CD4-positive, alpha-beta T cell treated with Interferon alpha-2 for 1 hour (primary cell): ENCODE data around the gene CPNE9.

Source experiments
- DNase-seq, 2 donors: peaks; one replicate each; pipeline ENCODE4 v3.0.0-alpha.2; 2020 to 2022

Gene CPNE9

GRCh38 chr3:9716801-9717555 is 13.3 kb downstream of the CPNE9 start:
- no peak for DNase-seq

- DNase-seq = no peak
Observed at GRCh38 chr3:9717563-9717962, 13.9 kb downstream of the CPNE9 start.

- no peak for DNase-seq
Observed at GRCh38 chr3:9718118-9718517, 14.5 kb downstream of the CPNE9 start.

- no peak for DNase-seq
Observed at GRCh38 chr3:9721015-9721699, 17.5 kb downstream of the CPNE9 start.

- DNase-seq = no peak
Observed at GRCh38 chr3:9721700-9722060, 18.0 kb downstream of the CPNE9 start.

- DNase-seq = no peak
Observed at GRCh38 chr3:9725775-9726515, 22.3 kb downstream of the CPNE9 start.

- DNase-seq = peak; percentile 59 to 75
Observed at GRCh38 chr3:9727041-9727595, 23.5 kb downstream of the CPNE9 start.

- no peak for DNase-seq
Observed at GRCh38 chr3:9727743-9728142, 24.1 kb downstream of the CPNE9 start.

GRCh38 chr3:9729419-9729818 is 25.8 kb downstream of the CPNE9 start:
- DNase-seq = no peak

GRCh38 chr3:9730657-9731205 is 27.1 kb downstream of the CPNE9 start:
- no peak for DNase-seq

- DNase-seq = peak; percentile 100
Observed at GRCh38 chr3:9731206-9732079, 27.8 kb downstream of the CPNE9 start, which contains the start of gene BRPF1. Gene BRPF1, plus strand, starts transcription at chr3:9731735. Its CDS starts 2,406 bp downstream, at chr3:9734141.

GRCh38 chr3:9732080-9732739 is 28.6 kb downstream of the CPNE9 start:
- DNase-seq = peak; percentile 32 to 64

- no peak for DNase-seq
Observed at GRCh38 chr3:9732740-9733115, 29.1 kb downstream of the CPNE9 start.

GRCh38 chr3:9736831-9737230 is 33.2 kb downstream of the CPNE9 start:
- DNase-seq = no peak

GRCh38 chr3:9739181-9739580 is 35.5 kb downstream of the CPNE9 start:
- no peak for DNase-seq

- DNase-seq = no peak
Observed at GRCh38 chr3:9742560-9742959, 38.9 kb downstream of the CPNE9 start.

GRCh38 chr3:9743548-9743947 is 39.9 kb downstream of the CPNE9 start:
- no peak for DNase-seq

GRCh38 chr3:9744162-9744561 is 40.5 kb downstream of the CPNE9 start:
- no peak for DNase-seq

- no peak for DNase-seq
Observed at GRCh38 chr3:9745521-9745920, 41.9 kb downstream of the CPNE9 start.

GRCh38 chr3:9746330-9746729 is 42.7 kb downstream of the CPNE9 start:
- DNase-seq = no peak

- DNase-seq = no peak
Observed at GRCh38 chr3:9747267-9747666, 43.6 kb downstream of the CPNE9 start.

GRCh38 chr3:9748031-9748430 is 44.4 kb downstream of the CPNE9 start:
- DNase-seq = no peak
